HepG2 (cell line): Measurements from ENCODE around the gene SNRPN. TPM values are rescaled to one million over a fixed set of nuclear protein-coding genes. Genes with fewer than 3 reads are reported as not detected.
A peak's percentile ranks its signal among the peaks of the same experiment; 100 is the strongest.

ENCODE experiments used
- ATAC-seq: fragments of 200-7000 bp; cut with Tn5 transposase; 3 replicates; pipeline ENCODE4 v1.9.1; 2020; ENCODE audit warnings: mild to moderate bottlenecking, moderate library complexity
- BruUV-seq: library from RNA; stranded (reverse); fragments of 400-500 nt; replicated peaks from 2 replicates; lab custom pipeline; 2021; lab: Mats Ljungman, UMichigan
- CTCF ChIA-PET: fragments of 300-600 bp; formaldehyde crosslinking; extraction: SDS; loops from one replicate; lab custom pipeline; 2021; ENCODE audit warnings: low total read pairs, inconsistent platforms, low intra/inter-chr PET ratio; lab: Yijun Ruan, JAX
- POLR2A ChIA-PET: fragments of 350-600 bp; sonication (Branson Sonifier 250); formaldehyde crosslinking; loops from one replicate; lab custom pipeline; 2020; ENCODE audit warnings: antibody characterized with exemption, inconsistent platforms; lab: Yijun Ruan, JAX
- DNase-seq: peaks from one replicate; pipeline ENCODE4 v3.0.0-alpha.2; 2015; ENCODE audit warnings: low spot score
- FAIRE-seq: peaks from 3 replicates; lab custom pipeline; 2011; peaks lifted over from hg19 to GRCh38; lab: Jason Lieb, UNC
- H2AFZ ChIP-seq: one replicate; pipeline ENCODE4 v1.6.1; 2011; ENCODE audit warnings: low read length, inconsistent platforms
- H3K27ac ChIP-seq: fragments of 300-600 bp; 3 replicates; pipeline ENCODE4 v1.8.0; 2011; ENCODE audit warnings: mixed run types, mild to moderate bottlenecking, mixed read lengths, low read length, inconsistent platforms; ENCODE audit not compliant: insufficient read depth; ENCODE audit errors: extremely low read length
- H3K27me3 ChIP-seq, 2 experiments: fragments of 200-600 bp in 1 of 2; 2 replicates in 1 of 2; 3 replicates in 1 of 2; pipeline versions ENCODE4 v1.6.0 to v1.8.0; 2011; ENCODE audit warnings: low read length in 2 of 2, mild to moderate bottlenecking in 2 of 2, moderate library complexity in 2 of 2, inconsistent platforms in 1 of 2; ENCODE audit not compliant: insufficient read depth in 2 of 2, control insufficient read depth in 1 of 2
- H3K36me3 ChIP-seq, 2 experiments: fragments of 200-600 bp in 1 of 2; replicated peaks in 1 of 2; 2 replicates in 1 of 2; 3 replicates in 1 of 2; pipeline versions ENCODE4 v1.5.1 to v1.8.0; 2011; ENCODE audit warnings: low read length in 2 of 2, inconsistent platforms in 1 of 2; ENCODE audit not compliant: insufficient read depth in 2 of 2, control insufficient read depth in 1 of 2
- H3K4me1 ChIP-seq: 2 replicates; pipeline ENCODE4 v1.5.1; 2012; ENCODE audit warnings: low read length, inconsistent platforms; ENCODE audit not compliant: insufficient read depth
- H3K4me2 ChIP-seq: 2 replicates; pipeline ENCODE4 v1.6.0; 2011; ENCODE audit warnings: low read depth, low read length, inconsistent platforms
- H3K4me3 ChIP-seq, 3 experiments: fragments of 200-600 bp in 1 of 3; sonication (generic), shearing (Covaris generic) in 1 of 3; replicated peaks in 1 of 3; 2 replicates each; pipeline ENCODE4 v1.5.1; 2011 to 2016; ENCODE audit warnings: low read length in 3 of 3, inconsistent platforms in 2 of 3, low read depth in 2 of 3, mild to moderate bottlenecking in 2 of 3, control low read depth in 1 of 3, mixed read lengths in 1 of 3; ENCODE audit not compliant: insufficient read depth in 1 of 3
- H3K79me2 ChIP-seq: one replicate; pipeline ENCODE4 v1.6.1; 2011; ENCODE audit warnings: low read length, inconsistent platforms; ENCODE audit not compliant: insufficient read depth
- H3K9ac ChIP-seq: 2 replicates; pipeline ENCODE4 v1.6.0; 2011; ENCODE audit warnings: mild to moderate bottlenecking, low read depth, low read length, inconsistent platforms; ENCODE audit not compliant: insufficient read depth
- H3K9me3 ChIP-seq: 2 replicates; pipeline ENCODE4 v1.5.1; 2012; ENCODE audit warnings: mild to moderate bottlenecking, low read length
- H4K20me1 ChIP-seq: 2 replicates; pipeline ENCODE4 v1.6.0; 2011; ENCODE audit warnings: inconsistent platforms, mild to moderate bottlenecking, low read length, moderate library complexity; ENCODE audit not compliant: insufficient read depth
- CREB1 ChIP-seq, 2 experiments: fragments of 450-650 bp in 1 of 2; IDR thresholded peaks; 2 replicates each; pipeline ENCODE4 v1.6.1; 2016 to 2017; ENCODE audit warnings: control low read depth in 1 of 2, mild to moderate bottlenecking in 1 of 2, missing compliant biosample characterization in 1 of 2, missing genetic modification characterization in 1 of 2
- HOXA3 ChIP-seq: sonication (generic); formaldehyde crosslinking; IDR thresholded peaks from 2 replicates; pipeline ENCODE4 v1.5.0; 2020; ENCODE audit warnings: missing genetic modification reagents
- MIER3 ChIP-seq: IDR thresholded peaks from 2 replicates; pipeline ENCODE4 v1.6.1; 2016; ENCODE audit warnings: missing compliant biosample characterization, borderline replicate concordance
- NCOA1 ChIP-seq: sonication (generic); formaldehyde crosslinking; IDR thresholded peaks from 2 replicates; pipeline ENCODE4 v1.9.0; 2021; ENCODE audit warnings: missing genetic modification reagents
- NR3C1 ChIP-seq: sonication (generic); formaldehyde crosslinking; IDR thresholded peaks from 2 replicates; pipeline ENCODE4 v1.4.0; 2020; ENCODE audit warnings: missing genetic modification reagents
- SNAI1 ChIP-seq: sonication (generic); formaldehyde crosslinking; IDR thresholded peaks from 2 replicates; pipeline ENCODE4 v1.5.0; 2020; ENCODE audit warnings: mild to moderate bottlenecking, missing genetic modification reagents, borderline replicate concordance
- SOX13 ChIP-seq, 3 experiments: fragments of 450-650 bp in 1 of 3; sonication (generic) in 1 of 3; formaldehyde crosslinking in 1 of 3; IDR thresholded peaks in 2 of 3; conservative IDR thresholded peaks in 1 of 3; 2 replicates each; pipeline versions ENCODE4 v1.5.0 to v1.6.1; 2016 to 2020; ENCODE audit warnings: antibody characterized with exemption in 1 of 3, mild to moderate bottlenecking in 1 of 3, missing compliant biosample characterization in 1 of 3, missing genetic modification reagents in 1 of 3, moderate library complexity in 1 of 3
- TAF1 ChIP-seq: sonication (generic); formaldehyde crosslinking; IDR thresholded peaks from 2 replicates; pipeline ENCODE4 v1.4.0; 2020; ENCODE audit warnings: missing genetic modification reagents
- ZFP36L2 ChIP-seq: sonication (generic); formaldehyde crosslinking; IDR thresholded peaks from 2 replicates; pipeline ENCODE4 v1.4.0; 2020; ENCODE audit warnings: missing genetic modification reagents
- ZFP90 ChIP-seq: sonication (generic); formaldehyde crosslinking; IDR thresholded peaks from 2 replicates; pipeline ENCODE4 v1.8.0; 2022; ENCODE audit warnings: missing genetic modification reagents, mild to moderate bottlenecking, inconsistent platforms, borderline replicate concordance
- ZFX ChIP-seq: sonication (generic); formaldehyde crosslinking; IDR thresholded peaks from 2 replicates; pipeline ENCODE4 v1.4.0; 2020; ENCODE audit warnings: mild to moderate bottlenecking, low read depth, missing genetic modification reagents, moderate library complexity
- ZNF441 ChIP-seq: sonication (generic); formaldehyde crosslinking; IDR thresholded peaks from 2 replicates; pipeline ENCODE4 v1.7.0; 2021; ENCODE audit warnings: missing genetic modification reagents, borderline replicate concordance
- WGBS: methylation state at CpG from one replicate; pipeline ENCODE4 v1.1.6; 2017; ENCODE audit warnings: low lambda C conversion rate; 5-methylcytosine and 5-hydroxymethylcytosine counted together
- in situ Hi-C: cut with HindIII; loops from 2 replicates; pipeline ENCODE4 v1.10.0; 2017; ENCODE audit warnings: low pct_unique_long_range_greater_than_20kb; ENCODE audit not compliant: extremely low pct_ligation_motif_present
- intact Hi-C: fragments of 100-400 bp; cut with micrococcal nuclease; formaldehyde crosslinking; loops from one replicate; pipeline ENCODE4 v1.10.0; 2022; ENCODE audit not compliant: unreplicated experiment
- polyA plus RNA-seq, 8 experiments: library from polyadenylated mRNA; depleted of rRNA in 3 of 8; stranded (reverse) in 7 of 8; unstranded in 1 of 8; fragments of >200 nt; fragmentation: Illumina TruSeq in 4 of 8; extraction: Trizol in 4 of 8; gene quantifications; 2 replicates each; pipeline versions ENCODE4 v1.2.1 to v1.2.3, GENCODE V29; 2011 to 2016; ENCODE audit warnings: low read depth in 4 of 8, missing spikeins in 1 of 8, mixed read lengths in 1 of 8; ENCODE audit not compliant: insufficient read depth in 1 of 8
- total RNA-seq, 5 experiments: library from RNA; depleted of rRNA; stranded (reverse); fragments of >200 nt; fragmentation: Illumina TruSeq; extraction: Trizol; gene quantifications; 2 replicates each; pipeline ENCODE4 v1.2.3, GENCODE V29; 2016; ENCODE audit warnings: low read depth in 1 of 5
- TF ChIP-seq, protein P1 (sequence below): sonication (generic); formaldehyde crosslinking; IDR thresholded peaks from 2 replicates; pipeline ENCODE4 v1.8.0; 2022; ENCODE audit warnings: missing genetic modification reagents, mild to moderate bottlenecking, moderate library complexity, borderline replicate concordance
- TF ChIP-seq, protein P2 (sequence below): sonication (generic); formaldehyde crosslinking; IDR thresholded peaks from 2 replicates; pipeline ENCODE4 v1.5.0; 2020; ENCODE audit warnings: missing genetic modification reagents

The SNRPN gene
- total and polyA plus RNA-seq, 2 of the 13 experiments (the other 11 are each of a cell fraction or from before 2014, with no cell fraction given): 133 to 212 TPM

DNA sequence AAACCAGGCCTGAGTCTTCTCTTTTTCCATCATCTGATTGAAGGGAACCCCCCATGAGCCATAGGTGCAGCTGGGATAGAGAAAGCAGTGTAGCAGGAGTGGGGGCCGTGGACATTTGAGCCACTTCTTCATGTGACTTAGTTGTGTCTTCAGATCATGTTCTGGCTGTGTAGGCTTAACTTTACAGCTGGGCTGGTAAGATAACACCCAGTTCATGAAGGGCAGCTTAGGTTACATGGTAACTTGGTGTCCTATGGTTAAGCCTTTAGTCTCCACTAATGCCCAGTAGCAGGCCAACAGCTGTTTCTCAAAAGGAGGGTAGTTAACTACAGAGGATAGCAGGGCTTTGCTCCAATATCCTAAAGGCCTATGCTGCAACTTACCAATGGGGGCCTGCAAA lies 11.4 kb upstream of the SNRPN start:
- BruUV-seq: no TSS peak
- Histone ChIP-seq H3K4me2 (no peak overlapping the region), H2AFZ (no peak overlapping the region), H4K20me1 (no peaks in the 10 kb centered on the region), H3K36me3 (no peaks in the 10 kb centered on the region), H3K27me3 (no peaks in the 10 kb centered on the region), H3K27ac (no peak overlapping the region), H3K79me2 (no peaks in the 10 kb centered on the region), H3K9me3 (peaks cover 44% of the 10 kb centered on the region), H3K4me3 (no peak overlapping the region), H3K4me1 (peaks cover 24% of the 10 kb centered on the region), H3K9ac (no peak overlapping the region)
- 33% methylated on average over 1 of the region's 1 CpG for WGBS
- ChIA-PET POLR2A (interaction anchor here (1.2 kb wide), 1 partner anchor 13 kb away, joined by 3 read pairs; no protein-coding TSS in a partner anchor), CTCF (no interaction called here)
- FAIRE-seq: no peak
- intact Hi-C loops: no loop called here
- in situ Hi-C loops: no loop called here
- no peak for DNase-seq
- no peak for ATAC-seq
- no peak for TF ChIP-seq ZNF441 (CRISPR knock-in tag)

DNA sequence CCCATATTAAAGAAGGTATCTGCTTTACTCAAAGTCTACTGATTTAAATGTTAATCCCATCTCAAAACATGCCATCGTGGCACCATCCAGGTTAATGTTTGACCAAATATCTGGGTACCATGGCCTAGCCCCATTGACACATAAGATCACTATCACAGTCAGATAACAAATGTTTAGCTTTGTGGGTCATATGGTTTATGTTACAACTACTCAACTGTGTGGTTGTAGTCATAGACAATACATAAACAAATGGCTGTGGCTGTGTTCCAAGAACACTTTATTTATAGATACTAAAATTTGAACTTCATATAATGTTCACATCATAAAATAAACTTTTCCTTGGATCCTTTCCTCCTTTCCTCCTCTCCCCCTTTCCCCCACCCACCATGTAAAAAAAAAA lies 9.8 kb upstream of the SNRPN start:
- no peaks in the 10 kb centered on the region for H4K20me1 ChIP-seq
- WGBS: 0% methylated on average over 1 of the region's 1 CpG
- no peaks in the 10 kb centered on the region for H3K36me3 ChIP-seq
- ATAC-seq (peak; percentile 35; the same call in 1 of the 3 replicates), DNase-seq (peak; percentile 33), FAIRE-seq (no peak)
- no peaks in the 10 kb centered on the region for H3K27me3 ChIP-seq
- BruUV-seq: no TSS peak
- peak overlapping the region; percentile 13; the same call in 1 of the 2 replicates for H3K4me2 ChIP-seq
- H3K9ac ChIP-seq: no peak overlapping the region
- H3K79me2 ChIP-seq: no peaks in the 10 kb centered on the region
- H3K9me3 ChIP-seq: peaks cover 44% of the 10 kb centered on the region
- in situ Hi-C loops (no loop called here), intact Hi-C loops (no loop called here)
- CTCF ChIA-PET: no interaction called here
- peaks cover 24% of the 10 kb centered on the region for H3K4me1 ChIP-seq
- no peak overlapping the region for H3K27ac ChIP-seq
- H3K4me3 ChIP-seq: no peak overlapping the region
- no peak overlapping the region for H2AFZ ChIP-seq
- POLR2A ChIA-PET: interaction anchor here (0.6 kb wide), 1 partner anchor 10 kb away, joined by 3 read pairs; the partner anchor contains the start of genes SNRPN and SNURF
- TF ChIP-seq ZFX: no peak
- no peak for TF ChIP-seq SOX13 (IDR thresholded peaks at IDR 0.05)
- TF ChIP-seq SOX13 (CRISPR knock-in tag; conservative IDR thresholded peaks at IDR 0.05 in 1 of 2, IDR thresholded peaks at IDR 0.05 in 1 of 2): peak in 1 of 2 experiments; percentile 58; a peak in 1 of 4 replicates
- TF ChIP-seq, protein P1, sequence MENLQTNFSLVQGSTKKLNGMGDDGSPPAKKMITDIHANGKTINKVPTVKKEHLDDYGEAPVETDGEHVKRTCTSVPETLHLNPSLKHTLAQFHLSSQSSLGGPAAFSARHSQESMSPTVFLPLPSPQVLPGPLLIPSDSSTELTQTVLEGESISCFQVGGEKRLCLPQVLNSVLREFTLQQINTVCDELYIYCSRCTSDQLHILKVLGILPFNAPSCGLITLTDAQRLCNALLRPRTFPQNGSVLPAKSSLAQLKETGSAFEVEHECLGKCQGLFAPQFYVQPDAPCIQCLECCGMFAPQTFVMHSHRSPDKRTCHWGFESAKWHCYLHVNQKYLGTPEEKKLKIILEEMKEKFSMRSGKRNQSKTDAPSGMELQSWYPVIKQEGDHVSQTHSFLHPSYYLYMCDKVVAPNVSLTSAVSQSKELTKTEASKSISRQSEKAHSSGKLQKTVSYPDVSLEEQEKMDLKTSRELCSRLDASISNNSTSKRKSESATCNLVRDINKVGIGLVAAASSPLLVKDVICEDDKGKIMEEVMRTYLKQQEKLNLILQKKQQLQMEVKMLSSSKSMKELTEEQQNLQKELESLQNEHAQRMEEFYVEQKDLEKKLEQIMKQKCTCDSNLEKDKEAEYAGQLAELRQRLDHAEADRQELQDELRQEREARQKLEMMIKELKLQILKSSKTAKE (CRISPR knock-in tag): no peak
- TF ChIP-seq MIER3 (CRISPR knock-in tag): no peak
- TF ChIP-seq ZFP36L2: no peak
- TF ChIP-seq, protein P2, sequence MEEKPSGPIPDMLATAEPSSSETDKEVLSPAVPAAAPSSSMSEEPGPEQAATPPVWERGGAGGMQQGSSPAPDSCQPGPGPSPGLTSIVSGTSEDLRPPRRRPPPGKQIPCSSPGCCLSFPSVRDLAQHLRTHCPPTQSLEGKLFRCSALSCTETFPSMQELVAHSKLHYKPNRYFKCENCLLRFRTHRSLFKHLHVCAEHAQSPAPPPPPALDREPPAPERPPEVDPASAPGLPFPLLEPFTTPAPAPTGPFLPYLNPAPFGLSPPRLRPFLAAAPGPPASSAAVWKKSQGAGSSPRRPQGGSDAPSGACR (CRISPR knock-in tag): no peak
- TF ChIP-seq TAF1: no peak
- no peak for TF ChIP-seq HOXA3 (CRISPR knock-in tag)
- no peak for TF ChIP-seq CREB1 (IDR thresholded peaks at IDR 0.05)
- TF ChIP-seq CREB1 (CRISPR knock-in tag; IDR thresholded peaks at IDR 0.05): no peak
- no peak for TF ChIP-seq NR3C1 (CRISPR knock-in tag)
- TF ChIP-seq ZFP90 (CRISPR knock-in tag): no peak
- TF ChIP-seq NCOA1 (CRISPR knock-in tag): no peak
- no peak for TF ChIP-seq SNAI1 (CRISPR knock-in tag)
